ENCODE data around the gene RAB3B. TPM values are rescaled to one million over a fixed set of nuclear protein-coding genes. Genes with fewer than 3 reads are reported as not detected.

The RAB3B gene
- total and polyA plus RNA-seq, 2 of the 4 experiments (the other 2 are of a cell fraction) = 33.6 to 78.5 TPM

GRCh38 chr1:51933344-51933743 is 57.2 kb downstream of the RAB3B start:
- H4K5ac ChIP-seq (ENCODE audit: low read depth, low read length) = no peak overlapping the region
- no peak overlapping the region for H3K4me2 ChIP-seq (ENCODE audit: low read depth, low read length)
- intact Hi-C loops (cut with micrococcal nuclease) (no loop called here), dilution Hi-C loops (cut with HindIII; ENCODE audit: low sequenced_read_pairs, unreplicated experiment) (no loop called here), in situ Hi-C loops (cut with MboI; ENCODE audit: low sequenced_read_pairs) (no loop called here)
- no peak overlapping the region for H4K91ac ChIP-seq (ENCODE audit: insufficient read depth, low read depth, low read length)
- ChIA-PET CTCF (no interaction called here), POLR2A (ENCODE audit: unreplicated experiment) (no interaction called here)
- no peak overlapping the region for H3K14ac ChIP-seq (replicated peaks; ENCODE audit: low read depth, low read length)
- no peak overlapping the region for H3K18ac ChIP-seq (ENCODE audit: low read depth, low read length)
- no peak overlapping the region for H4K8ac ChIP-seq (ENCODE audit: low read depth in 2 of 2, low read length in 2 of 2)
- H3K27ac ChIP-seq (ENCODE audit: insufficient read depth, low read length) = no peak overlapping the region
- H3K9ac ChIP-seq (ENCODE audit: low read depth, low read length) = no peak overlapping the region
- peaks cover 35% of the 10 kb centered on the region for H3K36me3 ChIP-seq (ENCODE audit: control insufficient read depth, insufficient read depth, low read length)
- DNase-seq = no peak
- no CpG with 5 or more reads among the region's 1 CpG for WGBS, 2 experiments (ENCODE audit: extremely low coverage in 2 of 2, insufficient read length in 1 of 2)
- no peak overlapping the region for H3K56ac ChIP-seq (ENCODE audit: extremely low read depth, insufficient read depth, low read length)
- H2AFZ ChIP-seq (replicated peaks; ENCODE audit: low read length, poor library complexity) = no peak overlapping the region
- H3K79me1 ChIP-seq (ENCODE audit: low read depth in 1 of 2, low read length in 2 of 2) = peaks cover 43 to 71% of the 10 kb centered on the region in 2 experiments
- H2BK5ac ChIP-seq (ENCODE audit: low read depth, low read length, poor library complexity, severe bottlenecking) = peak overlapping the region; percentile 57
- no peak overlapping the region for H2BK15ac ChIP-seq (ENCODE audit: low read depth, low read length)
- no peak overlapping the region for H3K4me3 ChIP-seq (ENCODE audit: insufficient read depth, low read depth, low read length)
- H3K4me1 ChIP-seq (ENCODE audit: control insufficient read depth, insufficient read depth, low read length) = no peaks in the 10 kb centered on the region; the same call in 1 of the 2 replicates
- H4K20me1 ChIP-seq (ENCODE audit: insufficient read depth, low read length) = no peaks in the 10 kb centered on the region
- TF ChIP-seq CEBPB (IDR thresholded peaks at IDR 0.05; ENCODE audit: low read depth, low read length) (no peak), FOS (IDR thresholded peaks at IDR 0.05; ENCODE audit: low read depth, low read length) (no peak), RFX5 (IDR thresholded peaks at IDR 0.05; ENCODE audit: low read depth, low read length) (no peak), POLR2A (IDR thresholded peaks at IDR 0.05; ENCODE audit: low read depth, low read length) (no peak), CTCF (conservative IDR thresholded peaks at IDR 0.05; ENCODE audit: low read depth, low read length) (no peak), RAD21 (IDR thresholded peaks at IDR 0.05; ENCODE audit: low read length) (no peak), USF2 (IDR thresholded peaks at IDR 0.05; ENCODE audit: low read depth, low read length) (no peak), MAFK (IDR thresholded peaks at IDR 0.05; ENCODE audit: low read depth, low read length) (no peak), MAZ (IDR thresholded peaks at IDR 0.05; ENCODE audit: borderline replicate concordance, low read depth, low read length) (no peak)
- H3K9me1 ChIP-seq (ENCODE audit: insufficient read depth, low read length) = peaks cover 25% of the 10 kb centered on the region
- no peak overlapping the region; the same call in 1 of the 2 replicates for H3K4ac ChIP-seq (ENCODE audit: low read depth, low read length)
- no peak overlapping the region for H2AK5ac ChIP-seq (ENCODE audit: low read depth, low read length)
- H2BK20ac ChIP-seq (ENCODE audit: low read depth, low read length) = no peak overlapping the region
- no peaks in the 10 kb centered on the region for H3K27me3 ChIP-seq (ENCODE audit: control insufficient read depth, insufficient read depth, low read length)
- H3K9me3 ChIP-seq (ENCODE audit: control insufficient read depth, insufficient read depth, low read length) = no peaks in the 10 kb centered on the region
- H3K23ac ChIP-seq (ENCODE audit: low read depth, low read length) = peak overlapping the region; percentile 72
- BruUV-seq (replicated peaks) = no TSS peak
- no peak for ATAC-seq (ENCODE audit: low read depth)
- H2AK9ac ChIP-seq (replicated peaks; ENCODE audit: low read depth, low read length, poor library complexity) = no peak overlapping the region
- no peak overlapping the region for H2BK120ac ChIP-seq (ENCODE audit: low read depth, low read length)

All from IMR-90 (cell line).